H9 (cell line): ENCODE measurements around the gene MAML3. TPM values are rescaled to one million over a fixed set of nuclear protein-coding genes. Genes with fewer than 3 reads are reported as not detected.

ENCODE experiments used
- DNase-seq: peaks from one replicate; pipeline ENCODE4 v3.0.0-alpha.2; 2017
- H2AFZ ChIP-seq: one replicate; pipeline ENCODE4 v1.6.1; 2013; ENCODE audit warnings: mild to moderate bottlenecking, low read length, control low read depth, moderate library complexity
- H2AK5ac ChIP-seq: 2 replicates; pipeline ENCODE4 v1.6.1; 2013; ENCODE audit warnings: low read length, control low read depth, mixed read lengths; ENCODE audit not compliant: insufficient read length
- H2BK120ac ChIP-seq: one replicate; pipeline ENCODE4 v1.6.1; 2013; ENCODE audit warnings: low read depth, mild to moderate bottlenecking, low read length, control low read depth, inconsistent platforms; ENCODE audit not compliant: poor library complexity, severe bottlenecking
- H2BK12ac ChIP-seq: 2 replicates; pipeline ENCODE4 v1.6.1; 2013; ENCODE audit warnings: low read length, control low read depth, mixed read lengths, low read depth; ENCODE audit not compliant: insufficient read length
- H2BK15ac ChIP-seq: 2 replicates; pipeline ENCODE4 v1.6.1; 2013; ENCODE audit warnings: low read depth, low read length, control low read depth
- H2BK20ac ChIP-seq: one replicate; pipeline ENCODE4 v1.6.1; 2013; ENCODE audit warnings: low read depth, mild to moderate bottlenecking, low read length, control low read depth, inconsistent platforms; ENCODE audit not compliant: poor library complexity, severe bottlenecking
- H2BK5ac ChIP-seq: 2 replicates; pipeline ENCODE4 v1.6.1; 2013; ENCODE audit warnings: low read length, control low read depth, mixed read lengths; ENCODE audit not compliant: insufficient read length
- H3K14ac ChIP-seq: 2 replicates; pipeline ENCODE4 v1.6.1; 2013; ENCODE audit warnings: low read length, control low read depth; ENCODE audit not compliant: insufficient read depth
- H3K18ac ChIP-seq: 2 replicates; pipeline ENCODE4 v1.6.1; 2013; ENCODE audit warnings: low read depth, mild to moderate bottlenecking, mixed read lengths, low read length, control low read depth; ENCODE audit not compliant: insufficient read length
- H3K23ac ChIP-seq: 2 replicates; pipeline ENCODE4 v1.6.1; 2013; ENCODE audit warnings: low read length, control low read depth, mixed read lengths, low read depth; ENCODE audit not compliant: insufficient read length
- H3K23me2 ChIP-seq: 2 replicates; pipeline ENCODE4 v1.6.1; 2013; ENCODE audit warnings: low read depth, mild to moderate bottlenecking, mixed read lengths, low read length, control low read depth; ENCODE audit not compliant: insufficient read length, poor library complexity, severe bottlenecking
- H3K27ac ChIP-seq: 2 replicates; pipeline ENCODE4 v1.5.1; 2013; ENCODE audit warnings: low read length, control low read depth, mixed read lengths, low read depth; ENCODE audit not compliant: insufficient read length
- H3K27me3 ChIP-seq: 2 replicates; pipeline ENCODE4 v1.6.1; 2013; ENCODE audit warnings: low read length, control low read depth, inconsistent platforms; ENCODE audit not compliant: insufficient read depth
- H3K4ac ChIP-seq: 2 replicates; pipeline ENCODE4 v1.6.1; 2013; ENCODE audit warnings: low read depth, mild to moderate bottlenecking, control low read depth, inconsistent platforms, low read length, moderate library complexity
- H3K4me1 ChIP-seq: 2 replicates; pipeline ENCODE4 v1.6.1; 2013; ENCODE audit warnings: low read length, control low read depth, inconsistent platforms; ENCODE audit not compliant: insufficient read depth
- H3K4me2 ChIP-seq: 2 replicates; pipeline ENCODE4 v1.6.1; 2013; ENCODE audit warnings: low read length, control low read depth, mixed read lengths; ENCODE audit not compliant: insufficient read length, insufficient read depth
- H3K56ac ChIP-seq: 2 replicates; pipeline ENCODE4 v1.6.1; 2013; ENCODE audit warnings: low read depth, mild to moderate bottlenecking, mixed read lengths, low read length, control low read depth; ENCODE audit not compliant: insufficient read length
- H3K79me1 ChIP-seq: 2 replicates; pipeline ENCODE4 v1.6.1; 2013; ENCODE audit warnings: low read depth, mild to moderate bottlenecking, moderate library complexity, low read length, control low read depth, inconsistent platforms; ENCODE audit not compliant: insufficient read depth, poor library complexity, severe bottlenecking
- H3K79me2 ChIP-seq: 2 replicates; pipeline ENCODE4 v1.6.1; 2013; ENCODE audit warnings: low read length, control low read depth, inconsistent platforms; ENCODE audit not compliant: insufficient read depth
- H3K9ac ChIP-seq: 2 replicates; pipeline ENCODE4 v1.6.1; 2013; ENCODE audit warnings: low read length, control low read depth, mixed read lengths; ENCODE audit not compliant: insufficient read length; ENCODE audit errors: extremely low read depth
- H3K9me3 ChIP-seq: one replicate; pipeline ENCODE4 v1.6.1; 2013; ENCODE audit warnings: low read depth, low read length, inconsistent platforms; ENCODE audit not compliant: control insufficient read depth
- H3T11ph ChIP-seq: one replicate; pipeline ENCODE4 v1.6.1; 2013; ENCODE audit warnings: mild to moderate bottlenecking, low read length, control low read depth, inconsistent platforms
- H4K20me1 ChIP-seq: one replicate; pipeline ENCODE4 v1.6.1; 2013; ENCODE audit not compliant: control insufficient read depth, insufficient read length, insufficient read depth
- H4K5ac ChIP-seq: 2 replicates; pipeline ENCODE4 v1.6.1; 2013; ENCODE audit warnings: low read depth, mild to moderate bottlenecking, mixed read lengths, low read length, control low read depth; ENCODE audit not compliant: insufficient read length
- H4K8ac ChIP-seq: replicated peaks from 2 replicates; pipeline ENCODE4 v1.6.1; 2013; ENCODE audit warnings: low read length, control low read depth, mixed read lengths, low read depth; ENCODE audit not compliant: insufficient read length
- H4K91ac ChIP-seq: 2 replicates; pipeline ENCODE4 v1.6.1; 2013; ENCODE audit warnings: low read depth, mild to moderate bottlenecking, moderate library complexity, mixed read lengths, low read length, control low read depth; ENCODE audit not compliant: insufficient read length
- H3K27ac Mint-ChIP-seq, 3 experiments: 2 replicates in 2 of 3; 3 replicates in 1 of 3; pipeline ENCODE4 v1.8.0; 2020 to 2021; ENCODE audit warnings: mixed read lengths in 3 of 3, mild to moderate bottlenecking in 1 of 3, moderate library complexity in 1 of 3
- H3K27me3 Mint-ChIP-seq: 2 replicates; pipeline ENCODE4 v1.8.0; 2021; ENCODE audit warnings: low read depth, mild to moderate bottlenecking, moderate library complexity, mixed read lengths
- H3K36me3 Mint-ChIP-seq, 3 experiments: 2 replicates in 2 of 3; 3 replicates in 1 of 3; pipeline ENCODE4 v1.8.0; 2020 to 2021; ENCODE audit warnings: low read depth in 3 of 3, mixed read lengths in 3 of 3; ENCODE audit not compliant: insufficient read depth in 1 of 3
- H3K4me1 Mint-ChIP-seq, 2 experiments: 2 replicates each; pipeline ENCODE4 v1.8.0; 2020; ENCODE audit warnings: mixed read lengths in 2 of 2
- H3K4me3 Mint-ChIP-seq, 2 experiments: 2 replicates in 1 of 2; 3 replicates in 1 of 2; pipeline ENCODE4 v1.8.0; 2020 to 2021; ENCODE audit warnings: mild to moderate bottlenecking in 2 of 2, mixed read lengths in 2 of 2, moderate library complexity in 1 of 2
- H3K9me3 Mint-ChIP-seq, 2 experiments: 2 replicates in 1 of 2; 3 replicates in 1 of 2; pipeline ENCODE4 v1.8.0; 2020; ENCODE audit warnings: mild to moderate bottlenecking in 2 of 2, mixed read lengths in 2 of 2, moderate library complexity in 1 of 2
- CTCF ChIP-seq: fragments of 200-600 bp; sonication (generic); conservative IDR thresholded peaks from 3 replicates; pipeline ENCODE4 v1.8.0; 2021; ENCODE audit warnings: antibody characterized with exemption, mild to moderate bottlenecking
- WGBS: extraction: QIAGEN DNeasy Blood & Tissue Kit; methylation state at CpG from one replicate; pipeline ENCODE4 v1.1.7; 2013; ENCODE audit warnings: missing lambda C conversion rate, low lambda C conversion rate, mixed read lengths; ENCODE audit not compliant: insufficient read length; ENCODE audit errors: extremely low coverage; 5-methylcytosine and 5-hydroxymethylcytosine counted together
- total RNA-seq: library from RNA; stranded (reverse); gene quantifications from 2 replicates; pipeline ENCODE4 v1.2.1, GENCODE V29; 2021

The MAML3 gene
- total RNA-seq, 1 experiment from 2014 or later, result 3.9 TPM

GRCh38 chr4:140109292-140109691 is 44.7 kb downstream of the MAML3 start:
- H3K23me2 ChIP-seq, result no peaks in the 10 kb centered on the region
- Mint-ChIP-seq H3K4me3 (no peak overlapping the region), H3K27me3 (no peaks in the 10 kb centered on the region), H3K4me1 (no peaks in the 10 kb centered on the region), H3K36me3 (no peaks in the 10 kb centered on the region), H3K9me3 (no peaks in the 10 kb centered on the region), H3K27ac (no peak overlapping the region)
- no peaks in the 10 kb centered on the region for H3K27me3 ChIP-seq
- no peak overlapping the region for H2BK120ac ChIP-seq
- no peak overlapping the region for H3K56ac ChIP-seq
- no peak overlapping the region for H3K18ac ChIP-seq
- no peak overlapping the region for H3K27ac ChIP-seq
- no peak overlapping the region for H2AK5ac ChIP-seq
- H2BK5ac ChIP-seq, result no peak overlapping the region
- no peaks in the 10 kb centered on the region for H4K20me1 ChIP-seq
- no peak overlapping the region for H4K8ac ChIP-seq
- H2BK20ac ChIP-seq, result no peak overlapping the region
- WGBS, result no CpG with 5 or more reads among the region's 4 CpGs
- H3K9me3 ChIP-seq, result no peaks in the 10 kb centered on the region
- no peak for TF ChIP-seq CTCF
- no peak overlapping the region for H3K4me2 ChIP-seq
- DNase-seq, result no peak
- no peak overlapping the region for H4K91ac ChIP-seq
- no peak overlapping the region for H2BK12ac ChIP-seq
- no peak overlapping the region for H2BK15ac ChIP-seq
- no peak overlapping the region for H3T11ph ChIP-seq
- no peak overlapping the region for H3K23ac ChIP-seq
- no peak overlapping the region for H3K14ac ChIP-seq
- H3K9ac ChIP-seq, result no peak overlapping the region
- no peaks in the 10 kb centered on the region for H3K79me1 ChIP-seq
- no peaks in the 10 kb centered on the region for H3K79me2 ChIP-seq
- H2AFZ ChIP-seq, result no peak overlapping the region
- no peak overlapping the region for H3K4ac ChIP-seq
- H3K4me1 ChIP-seq, result no peaks in the 10 kb centered on the region
- H4K5ac ChIP-seq, result no peak overlapping the region
